Lung (tissue), 12 donors: Measurements from ENCODE around the gene MOSMO. TPM values are rescaled to one million over a fixed set of nuclear protein-coding genes. Genes with fewer than 3 reads are reported as not detected.

Source experiments
- ATAC-seq: fragments of 200-7000 bp; cut with Tn5 transposase; one replicate; pipeline ENCODE4 v1.9.1; 2020; ENCODE audit warnings: moderate number of reproducible peaks; ENCODE audit not compliant: insufficient read depth, low FRiP score
- DNase-seq, 3 donors: peaks; one replicate each; pipeline ENCODE4 v3.0.0-alpha.2; 2013 to 2017
- H3K27ac ChIP-seq, 2 donors: one replicate each; pipeline ENCODE4 v1.5.1; 2013; ENCODE audit warnings: mild to moderate bottlenecking in 2 of 2, moderate library complexity in 2 of 2, control low read depth in 1 of 2, inconsistent platforms in 1 of 2, low read depth in 1 of 2, low read length in 1 of 2
- H3K27me3 ChIP-seq, 3 donors: one replicate each; pipeline ENCODE4 v1.5.1; 2013; ENCODE audit warnings: low read length in 2 of 3; ENCODE audit not compliant: control insufficient read depth in 3 of 3, insufficient read depth in 3 of 3
- H3K36me3 ChIP-seq, 4 donors: one replicate each; pipeline ENCODE4 v1.5.1; 2013; ENCODE audit warnings: low read length in 4 of 4, mild to moderate bottlenecking in 1 of 4, moderate library complexity in 1 of 4; ENCODE audit not compliant: control insufficient read depth in 4 of 4, insufficient read depth in 4 of 4
- H3K4me1 ChIP-seq, 5 donors: one replicate each; pipeline ENCODE4 v1.5.1; 2013; ENCODE audit warnings: low read length in 5 of 5, mild to moderate bottlenecking in 2 of 5, moderate library complexity in 1 of 5; ENCODE audit not compliant: control insufficient read depth in 5 of 5, insufficient read depth in 5 of 5
- H3K4me3 ChIP-seq: one replicate; pipeline ENCODE4 v1.5.1; 2013; ENCODE audit warnings: mild to moderate bottlenecking, control low read depth, moderate library complexity
- H3K9ac ChIP-seq, 2 donors: one replicate each; pipeline ENCODE4 v1.5.1; 2013; ENCODE audit warnings: low read length in 2 of 2, control low read depth in 1 of 2; ENCODE audit not compliant: insufficient read depth in 1 of 2
- H3K9me3 ChIP-seq, 4 donors: one replicate each; pipeline ENCODE4 v1.5.1; 2013; ENCODE audit warnings: low read length in 3 of 4, mild to moderate bottlenecking in 1 of 4, moderate library complexity in 1 of 4; ENCODE audit not compliant: control insufficient read depth in 4 of 4, insufficient read depth in 3 of 4
- CTCF ChIP-seq: IDR thresholded peaks from 2 replicates; pipeline ENCODE4 v1.5.1; 2012; ENCODE audit warnings: mild to moderate bottlenecking; ENCODE audit errors: control extremely low read depth, extremely low read depth
- WGBS, 2 donors: extraction: QIAGEN DNeasy Blood & Tissue Kit; methylation state at CpG; one replicate each; pipeline ENCODE4 v1.1.7; 2013; 5-methylcytosine and 5-hydroxymethylcytosine counted together
- polyA plus RNA-seq, 2 donors: library from polyadenylated mRNA; stranded (reverse); fragments of 200-250 nt; gene quantifications; one replicate each; pipeline ENCODE4 v1.2.1, GENCODE V29; 2013
- total RNA-seq, 2 donors: library from RNA; depleted of rRNA in 1 of 2; stranded (reverse); fragments of >200 nt in 1 of 2; gene quantifications; one replicate each; pipeline ENCODE4 v1.2.1, GENCODE V29; 2014 to 2021
- donor health status: control.
- donor health status: control.
- donor health status: Bipolar disorder and iron deficiency.
- donor health status: healthy.
- donor health status: DM: yes; HTN: yes; CAD: no.

The MOSMO gene
- total and polyA plus RNA-seq, 4 donors = 10.3 to 30.6 (median 11.3) TPM

DNA sequence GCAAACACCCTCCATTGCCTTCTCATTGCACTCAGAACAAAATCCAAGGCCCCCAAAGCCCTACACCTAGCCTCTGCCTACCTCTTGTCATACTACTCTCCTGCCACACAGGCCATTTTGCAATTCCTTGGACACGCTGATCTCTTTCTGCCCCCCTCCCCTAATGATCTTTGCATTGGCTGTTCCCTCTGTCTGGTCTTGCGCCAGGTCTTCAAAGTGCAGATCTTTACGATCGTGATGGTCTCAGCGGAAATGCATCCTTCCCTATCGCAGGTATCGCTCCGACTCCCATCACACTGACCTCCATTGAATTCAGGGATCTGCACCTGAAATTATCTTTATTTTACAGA is 777 bp upstream of the MOSMO start:
- no peak for DNase-seq
- Histone ChIP-seq H3K27ac (peak overlapping the region; percentile 84 to 87), H3K36me3 (no peaks in the 10 kb centered on the region), H3K9me3 (no peaks in the 10 kb centered on the region), H3K9ac (peak overlapping the region; percentile 50 to 54), H3K27me3 (no peaks in the 10 kb centered on the region), H3K4me1 (peaks cover 3 to 30% (median 11%) of the 10 kb centered on the region in 5 donors), H3K4me3 (peak overlapping the region; percentile 98)
- 6 to 12% methylated on average over 8 of the region's 8 CpGs for WGBS, 2 donors
- no peak for TF ChIP-seq CTCF
- ATAC-seq = no peak

- TF ChIP-seq CTCF = no peak
- peak overlapping the region; percentile 98 for H3K4me3 ChIP-seq
- H3K27ac ChIP-seq = peak overlapping the region in 1 of 2 donors; percentile 55
- no peaks in the 10 kb centered on the region for H3K9me3 ChIP-seq
- H3K36me3 ChIP-seq = no peaks in the 10 kb centered on the region
- DNase-seq = peak in 2 of 3 donors; percentile 20 to 44
- ATAC-seq = no peak
- 1% methylated on average over 58 to 65 of the region's 65 CpGs for WGBS, 2 donors
- no peaks in the 10 kb centered on the region for H3K27me3 ChIP-seq
- H3K9ac ChIP-seq = peak overlapping the region; percentile 17 to 59
- peaks cover 3 to 30% (median 11%) of the 10 kb centered on the region in 5 donors for H3K4me1 ChIP-seq
Observed at GRCh38 chr16:22008215-22009059, 526 bp downstream of the MOSMO start.

GRCh38 chr16:22010902-22011301 is 3.0 kb downstream of the MOSMO start:
- DNase-seq = no peak
- no peaks in the 10 kb centered on the region for H3K27me3 ChIP-seq
- no peaks in the 10 kb centered on the region for H3K36me3 ChIP-seq
- H3K9me3 ChIP-seq = no peaks in the 10 kb centered on the region
- H3K27ac ChIP-seq = no peak overlapping the region
- no peak for ATAC-seq
- WGBS, 2 donors = 80 to 89% methylated on average over 5 of the region's 5 CpGs
- peaks cover 3 to 15% (median 10%) of the 10 kb centered on the region in 5 donors for H3K4me1 ChIP-seq
- no peak overlapping the region for H3K9ac ChIP-seq
- H3K4me3 ChIP-seq = no peak overlapping the region
- TF ChIP-seq CTCF = no peak

GRCh38 chr16:22012241-22012640 is 4.3 kb downstream of the MOSMO start:
- H3K27me3 ChIP-seq = no peaks in the 10 kb centered on the region
- H3K9me3 ChIP-seq = no peaks in the 10 kb centered on the region
- WGBS, 2 donors = 42 to 47% methylated on average over 2 of the region's 2 CpGs
- no peak for TF ChIP-seq CTCF
- DNase-seq (no peak), ATAC-seq (no peak)
- H3K4me3 ChIP-seq = no peak overlapping the region
- H3K4me1 ChIP-seq = peaks cover 3 to 20% (median 7%) of the 10 kb centered on the region in 5 donors
- H3K36me3 ChIP-seq = no peaks in the 10 kb centered on the region
- H3K9ac ChIP-seq = no peak overlapping the region
- H3K27ac ChIP-seq = no peak overlapping the region
